GM12872 (cell line): ENCODE data around the gene XKR7.
A peak's percentile ranks its signal among the peaks of the same experiment; 100 is the strongest.

Experiments used
- CTCF ChIP-seq: IDR thresholded peaks from 3 replicates; pipeline ENCODE4 v1.5.1; 2011; ENCODE audit warnings: low read depth, mild to moderate bottlenecking, low read length, moderate library complexity; ENCODE audit not compliant: insufficient read depth

XKR7 gene

GRCh38 chr20:31945785-31946184 is 22.2 kb upstream of the XKR7 start:
- no peak for TF ChIP-seq CTCF

- no peak for TF ChIP-seq CTCF
Measured at GRCh38 chr20:31948008-31948407, 19.9 kb upstream of the XKR7 start.

GRCh38 chr20:31949877-31950646 is 17.9 kb upstream of the XKR7 start:
- TF ChIP-seq CTCF, result no peak

- TF ChIP-seq CTCF, result no peak
Measured at GRCh38 chr20:31951203-31951529, 16.8 kb upstream of the XKR7 start.

- peak; percentile 95 for TF ChIP-seq CTCF
Measured at GRCh38 chr20:31951530-31952453, 16.2 kb upstream of the XKR7 start, which contains the start of gene PDRG1. Gene PDRG1, minus strand, starts transcription at chr20:31952046. Its CDS starts 85 bp downstream, at chr20:31951961.

DNA sequence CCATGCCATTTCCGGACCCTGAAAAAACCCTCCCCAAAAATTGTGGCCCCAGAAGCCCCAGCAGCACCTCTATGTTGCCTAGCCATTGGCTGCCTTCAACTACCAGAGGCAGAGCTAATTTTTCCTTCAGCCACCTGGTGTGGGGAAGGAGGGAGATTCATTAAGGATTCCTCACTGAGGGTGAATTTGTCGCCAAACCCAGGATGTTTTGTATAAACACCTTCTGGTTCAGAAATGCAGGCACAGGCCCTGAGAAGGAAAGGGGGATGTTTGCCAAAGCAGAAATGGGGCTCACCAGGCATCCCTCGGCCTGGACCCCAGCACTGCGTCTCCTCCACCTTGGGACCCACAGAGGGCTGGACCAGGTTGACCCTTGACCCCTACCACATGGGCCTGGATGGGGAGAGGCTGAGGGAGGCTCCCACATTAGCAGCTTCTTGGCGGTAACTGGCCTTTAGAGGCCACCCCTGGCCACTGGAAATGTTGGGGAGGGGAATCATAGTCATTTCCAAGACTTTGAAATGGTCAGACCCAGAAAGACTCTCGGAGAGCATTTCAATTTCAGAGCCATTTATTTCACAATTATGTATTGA is 14.3 kb upstream of the XKR7 start:
- TF ChIP-seq CTCF, result no peak

DNA sequence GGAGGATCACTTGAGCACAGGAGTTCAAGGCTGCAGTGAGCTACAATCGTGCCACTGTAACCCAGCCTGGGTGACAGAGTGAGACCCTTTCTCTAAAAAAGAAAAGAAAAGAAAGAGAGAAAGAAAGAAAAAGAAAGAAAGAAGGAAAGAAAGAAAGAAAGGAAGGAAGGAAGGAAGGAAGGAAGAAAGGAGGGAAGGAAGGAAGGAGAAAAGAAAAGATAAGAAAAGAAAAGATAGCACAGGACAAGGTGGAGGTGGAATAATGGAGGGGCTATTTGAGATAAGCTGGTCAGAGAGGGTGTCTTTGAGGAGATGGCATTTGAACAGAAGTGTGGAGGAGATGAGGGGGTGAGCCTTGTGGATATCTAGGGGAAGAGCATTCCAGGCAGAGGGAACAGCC is 13.5 kb upstream of the XKR7 start:
- TF ChIP-seq CTCF, result no peak
